Epithelial cell of proximal tubule (primary cell): Measurements from ENCODE around the gene KLK6. TPM values are rescaled to one million over a fixed set of nuclear protein-coding genes. Genes with fewer than 3 reads are reported as not detected.

Experiments used
- DNase-seq: peaks from one replicate; pipeline ENCODE4 v3.0.0-alpha.2; 2011; ENCODE audit warnings: low read depth
- H3K4me3 ChIP-seq: 2 replicates; pipeline ENCODE4 v1.5.1; 2011; ENCODE audit warnings: low read depth, mild to moderate bottlenecking, low read length
- total RNA-seq: library from RNA; depleted of rRNA; stranded (reverse); fragments of >200 nt; gene quantifications from 2 replicates; pipeline ENCODE4 v1.2.3, GENCODE V29; 2015
- TF ChIP-seq, protein P1 (sequence below): conservative IDR thresholded peaks from 2 replicates; pipeline ENCODE4 v1.5.1; 2012; ENCODE audit warnings: low read depth, mild to moderate bottlenecking, low read length

Gene KLK6
- total RNA-seq = 32.2 and 65.8 TPM in 2 replicates

GRCh38 chr19:50969413-50969760 lies at the start of gene KLK6:
KLK6 (minus strand) TSS chr19:50969591; CDS start chr19:50968104, 1,487 bp downstream.
- no peak within 1 kb of the TSS for H3K4me3 ChIP-seq
- DNase-seq = no peak

DNA sequence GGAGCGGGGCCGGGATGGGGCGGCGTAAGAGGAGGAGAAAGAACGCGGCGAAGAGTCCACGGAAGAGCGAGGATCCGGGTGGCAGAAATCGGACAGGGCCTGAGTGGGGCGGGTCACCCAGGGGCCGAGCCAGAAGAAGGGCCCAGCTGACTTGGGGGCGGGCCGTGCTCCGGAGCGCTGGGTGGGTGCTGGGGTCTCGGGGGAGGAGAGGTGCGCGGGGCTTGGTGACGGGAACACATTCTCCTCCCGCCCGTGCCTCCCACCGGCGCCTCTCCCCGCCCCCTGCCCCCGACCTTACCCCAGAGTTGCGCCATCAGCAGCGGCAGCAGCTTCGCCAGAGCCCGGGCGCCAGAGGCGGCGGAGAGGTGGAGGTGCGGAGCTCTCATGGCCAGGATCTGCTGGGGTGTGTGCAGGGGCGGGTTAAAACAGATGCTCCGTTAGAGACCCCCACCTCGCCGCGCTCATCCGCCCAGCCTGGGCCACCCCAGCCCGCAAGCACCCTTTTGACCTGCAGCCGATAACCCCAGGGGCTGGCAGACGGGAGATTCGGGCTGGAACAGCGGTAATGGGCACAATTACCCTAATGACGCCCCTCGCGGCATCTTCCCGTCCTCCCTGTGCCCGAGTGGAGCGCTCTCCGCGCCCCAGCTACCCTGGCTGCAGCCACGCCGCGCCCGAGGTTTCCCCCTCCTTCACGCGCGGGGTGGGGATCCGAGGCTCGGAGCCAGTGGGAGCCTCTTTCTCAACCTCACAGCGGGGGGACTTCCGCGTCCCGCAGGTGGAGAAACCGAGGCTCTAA lies 49.6 kb upstream of the KLK6 start:
- no peak overlapping the region for H3K4me3 ChIP-seq
- TF ChIP-seq, protein P1, sequence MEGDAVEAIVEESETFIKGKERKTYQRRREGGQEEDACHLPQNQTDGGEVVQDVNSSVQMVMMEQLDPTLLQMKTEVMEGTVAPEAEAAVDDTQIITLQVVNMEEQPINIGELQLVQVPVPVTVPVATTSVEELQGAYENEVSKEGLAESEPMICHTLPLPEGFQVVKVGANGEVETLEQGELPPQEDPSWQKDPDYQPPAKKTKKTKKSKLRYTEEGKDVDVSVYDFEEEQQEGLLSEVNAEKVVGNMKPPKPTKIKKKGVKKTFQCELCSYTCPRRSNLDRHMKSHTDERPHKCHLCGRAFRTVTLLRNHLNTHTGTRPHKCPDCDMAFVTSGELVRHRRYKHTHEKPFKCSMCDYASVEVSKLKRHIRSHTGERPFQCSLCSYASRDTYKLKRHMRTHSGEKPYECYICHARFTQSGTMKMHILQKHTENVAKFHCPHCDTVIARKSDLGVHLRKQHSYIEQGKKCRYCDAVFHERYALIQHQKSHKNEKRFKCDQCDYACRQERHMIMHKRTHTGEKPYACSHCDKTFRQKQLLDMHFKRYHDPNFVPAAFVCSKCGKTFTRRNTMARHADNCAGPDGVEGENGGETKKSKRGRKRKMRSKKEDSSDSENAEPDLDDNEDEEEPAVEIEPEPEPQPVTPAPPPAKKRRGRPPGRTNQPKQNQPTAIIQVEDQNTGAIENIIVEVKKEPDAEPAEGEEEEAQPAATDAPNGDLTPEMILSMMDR = no peak
- no peak for DNase-seq

More at GRCh38 chr19:50969413-50969760, at the start of gene KLK6:
- TF ChIP-seq, protein P1 = no peak

DNA sequence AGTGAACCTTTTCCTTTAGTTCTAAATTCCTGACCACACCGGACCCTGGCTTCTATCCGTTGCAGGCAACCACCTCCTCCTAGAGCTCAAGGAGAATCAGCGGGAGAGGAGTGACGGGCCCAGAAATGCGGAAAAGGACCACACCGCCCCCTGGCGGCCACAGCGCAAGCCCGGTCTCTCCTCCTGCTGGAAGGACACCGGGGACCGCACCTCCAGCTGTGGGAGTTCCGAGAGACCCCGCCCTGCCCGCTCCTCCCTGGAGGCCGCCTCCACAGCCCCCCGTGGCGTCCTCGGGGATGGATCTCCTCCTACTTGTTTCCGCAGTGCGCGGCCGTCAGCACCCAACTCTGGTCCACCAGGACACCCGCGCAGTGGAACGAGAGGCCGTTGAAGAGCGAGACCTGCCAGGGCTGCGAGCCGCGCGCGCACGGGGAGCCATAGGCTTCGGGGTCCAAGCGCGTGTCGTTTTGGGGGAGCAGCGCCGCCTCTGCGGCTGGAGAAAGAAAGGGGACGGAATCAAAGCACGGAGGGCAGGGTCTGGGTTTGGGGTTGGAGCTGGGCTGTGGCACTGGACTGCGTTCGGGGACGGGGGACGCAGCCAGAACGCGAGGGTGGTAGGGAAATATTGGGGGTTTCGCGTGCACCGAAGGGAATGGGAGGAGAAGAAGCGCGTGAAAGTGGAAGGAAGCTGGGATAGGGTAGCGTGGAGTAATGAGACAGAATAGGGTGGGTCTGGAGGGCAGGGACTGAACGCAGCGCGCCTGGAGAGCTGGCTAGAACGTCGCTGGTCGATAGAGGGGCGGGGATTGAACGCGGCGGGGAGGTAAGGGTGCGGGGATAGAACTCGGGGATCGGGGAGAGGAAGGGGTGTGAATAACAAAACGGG lies 47.6 kb upstream of the KLK6 start:
- H3K4me3 ChIP-seq = no peak overlapping the region
- TF ChIP-seq, protein P1 = peak; percentile 75
- DNase-seq = no peak

GRCh38 chr19:51015691-51016267 lies 46.4 kb upstream of the KLK6 start:
- DNase-seq = no peak
- TF ChIP-seq, protein P1 = no peak
- no peak overlapping the region for H3K4me3 ChIP-seq

DNA sequence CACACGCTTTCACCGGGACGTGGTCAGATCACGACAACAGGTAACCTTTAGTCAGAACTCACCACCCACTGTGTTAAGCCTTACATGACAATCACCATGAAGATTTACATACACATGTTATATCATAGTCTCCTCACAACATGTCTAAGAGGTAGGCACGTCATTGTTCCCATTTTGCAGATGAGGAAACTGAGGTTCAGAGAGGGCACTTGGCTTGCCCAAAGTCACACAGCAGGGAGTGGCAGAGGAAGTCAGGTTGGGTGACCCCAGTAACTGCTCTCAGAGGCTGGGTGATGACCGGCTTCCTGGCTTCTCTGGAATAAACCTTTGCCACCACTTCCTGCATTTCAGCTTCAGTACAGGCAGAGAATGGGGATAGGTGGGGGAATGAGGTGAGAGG lies 44.9 kb upstream of the KLK6 start:
- TF ChIP-seq, protein P1 = no peak

DNA sequence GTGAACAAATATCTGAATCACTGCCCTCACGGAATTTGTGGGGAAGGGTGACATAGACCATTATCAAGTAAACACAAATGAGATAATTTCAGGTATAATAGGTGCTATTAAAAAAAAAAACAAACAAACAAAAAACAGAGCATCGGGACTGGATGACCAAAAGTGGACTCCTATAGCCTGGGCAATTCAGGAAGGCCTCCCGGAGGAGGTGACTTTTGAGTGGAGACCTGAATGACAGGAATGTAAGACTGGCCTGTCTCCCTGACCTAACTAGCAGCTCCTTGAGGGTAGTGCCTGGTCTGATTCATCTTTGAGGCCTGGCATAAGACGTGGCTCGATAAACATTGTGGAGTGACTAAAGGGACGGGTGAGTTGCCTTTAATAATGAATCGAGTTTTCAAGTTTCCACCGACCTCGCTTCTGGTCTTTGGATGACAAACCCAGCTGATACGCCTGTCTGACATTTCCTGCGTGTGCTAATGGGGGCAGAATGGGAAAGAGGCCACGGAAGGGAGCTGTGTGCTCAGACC lies 43.3 kb upstream of the KLK6 start:
- no peak for DNase-seq
- no peak overlapping the region for H3K4me3 ChIP-seq
- TF ChIP-seq, protein P1 = no peak

More for the DNA sequence above, 44.9 kb upstream of the KLK6 start:
- no peak for DNase-seq
- H3K4me3 ChIP-seq = no peak overlapping the region
